Esophagus muscularis mucosa (tissue), 4 donors: ENCODE data around the gene ZNF679. TPM values are rescaled to one million over a fixed set of nuclear protein-coding genes. Genes with fewer than 3 reads are reported as not detected.

Experiments
- DNase-seq: peaks from one replicate; pipeline ENCODE4 v3.0.0-alpha.2; 2017; ENCODE audit errors: extremely low spot score
- H3K27ac ChIP-seq, 4 donors: fragments of 200-600 bp; sonication (generic); replicated peaks in 1 of 4; 1 replicate in 3 of 4; 2 replicates in 1 of 4; pipeline ENCODE4 v1.5.1; 2016 to 2019; ENCODE audit warnings: mild to moderate bottlenecking in 1 of 4
- H3K27me3 ChIP-seq, 4 donors: fragments of 200-600 bp; sonication (generic); one replicate each; pipeline versions ENCODE4 v1.5.1 to v1.6.0; 2016 to 2019
- H3K36me3 ChIP-seq, 4 donors: fragments of 200-600 bp; sonication (generic); one replicate each; pipeline ENCODE4 v1.5.1; 2016 to 2019
- H3K4me1 ChIP-seq, 4 donors: fragments of 200-600 bp; sonication (generic); one replicate each; pipeline ENCODE4 v1.5.1; 2016 to 2019
- H3K4me3 ChIP-seq, 4 donors: fragments of 200-600 bp; sonication (generic); 1 replicate in 2 of 4; 2 replicates in 2 of 4; pipeline ENCODE4 v1.5.1; 2016 to 2019; ENCODE audit warnings: mild to moderate bottlenecking in 4 of 4, moderate library complexity in 1 of 4
- H3K9me3 ChIP-seq, 4 donors: fragments of 200-600 bp; sonication (generic); 1 replicate in 3 of 4; 2 replicates in 1 of 4; pipeline ENCODE4 v1.5.1; 2016 to 2019
- EP300 ChIP-seq: sonication (generic); formaldehyde crosslinking; IDR thresholded peaks from one replicate; pipeline ENCODE4 v1.6.1; 2017; ENCODE audit warnings: antibody characterized with exemption
- POLR2A ChIP-seq: fragments of 450-650 bp; IDR thresholded peaks from one replicate; pipeline ENCODE4 v1.6.1; 2017; ENCODE audit warnings: antibody characterized with exemption, moderate library complexity, mild to moderate bottlenecking, low read depth
- POLR2AphosphoS5 ChIP-seq, 2 donors: sonication (generic); formaldehyde crosslinking; IDR thresholded peaks; one replicate each; pipeline ENCODE4 v1.6.1; 2017; ENCODE audit warnings: antibody characterized with exemption in 2 of 2
- WGBS: methylation state at CpG from one replicate; pipeline ENCODE4 v1.1.5; 2018; 5-methylcytosine and 5-hydroxymethylcytosine counted together
- intact Hi-C: fragments of 100-400 bp; cut with DNase I; formaldehyde crosslinking; loops from one replicate; pipeline ENCODE4 v1.15.1; 2023
- total RNA-seq, 4 donors: library from RNA; depleted of rRNA; stranded (reverse); fragments of >200 nt; gene quantifications; one replicate each; pipeline versions ENCODE4 v1.1.0 to v1.2.1, GENCODE V29; 2016
- TF ChIP-seq, protein P1 (sequence below), 3 experiments: fragments of 200-600 bp in 2 of 3; fragments of 450-650 bp in 1 of 3; sonication (generic) in 2 of 3; IDR thresholded peaks; one replicate each; pipeline ENCODE4 v1.5.1; 2017 to 2019; ENCODE audit warnings: antibody characterized with exemption in 3 of 3, mild to moderate bottlenecking in 2 of 3, moderate library complexity in 1 of 3

The ZNF679 gene
- total RNA-seq, 4 donors from 2014 or later, result not detected

DNA sequence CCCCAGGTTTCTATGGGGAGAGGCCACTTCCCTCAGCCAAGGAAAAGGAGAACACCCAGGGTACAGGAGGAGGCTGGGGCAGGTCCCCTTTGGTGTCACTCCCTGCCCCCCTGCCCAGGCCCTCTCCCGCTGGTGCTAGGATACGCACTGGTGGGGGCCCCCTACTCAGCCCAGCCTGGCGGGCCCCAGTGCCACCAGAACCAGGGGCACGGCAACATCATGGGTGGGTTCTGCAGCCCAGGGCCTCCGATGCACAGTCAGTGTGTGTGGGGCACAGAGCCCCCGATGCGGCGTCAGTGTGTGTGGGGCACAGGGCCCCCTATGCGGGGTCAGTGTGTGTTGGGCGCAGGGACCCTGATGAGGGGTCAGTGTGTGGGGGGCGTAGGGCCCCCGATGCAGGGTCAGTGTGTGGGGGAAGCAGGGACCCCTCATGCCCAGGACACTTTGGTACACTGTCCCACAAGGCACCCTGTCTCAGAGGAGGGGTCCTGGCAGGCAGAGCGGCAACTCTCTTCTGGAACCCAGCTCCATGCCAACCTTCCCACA lies 44.4 kb upstream of the ZNF679 start:
- intact Hi-C loops, result loop anchor here (1.0 kb wide), 1 partner anchor 435 kb away; no protein-coding TSS in a partner anchor
- H3K27me3 ChIP-seq, result peaks cover 0 to 42% (median 18%) of the 10 kb centered on the region in 4 donors
- no peak for DNase-seq
- no peak overlapping the region for H3K27ac ChIP-seq
- no peaks in the 10 kb centered on the region for H3K36me3 ChIP-seq
- no peak for TF ChIP-seq POLR2A
- TF ChIP-seq POLR2AphosphoS5 (IDR thresholded peaks at IDR 0.05), result no peak
- TF ChIP-seq, protein P1, sequence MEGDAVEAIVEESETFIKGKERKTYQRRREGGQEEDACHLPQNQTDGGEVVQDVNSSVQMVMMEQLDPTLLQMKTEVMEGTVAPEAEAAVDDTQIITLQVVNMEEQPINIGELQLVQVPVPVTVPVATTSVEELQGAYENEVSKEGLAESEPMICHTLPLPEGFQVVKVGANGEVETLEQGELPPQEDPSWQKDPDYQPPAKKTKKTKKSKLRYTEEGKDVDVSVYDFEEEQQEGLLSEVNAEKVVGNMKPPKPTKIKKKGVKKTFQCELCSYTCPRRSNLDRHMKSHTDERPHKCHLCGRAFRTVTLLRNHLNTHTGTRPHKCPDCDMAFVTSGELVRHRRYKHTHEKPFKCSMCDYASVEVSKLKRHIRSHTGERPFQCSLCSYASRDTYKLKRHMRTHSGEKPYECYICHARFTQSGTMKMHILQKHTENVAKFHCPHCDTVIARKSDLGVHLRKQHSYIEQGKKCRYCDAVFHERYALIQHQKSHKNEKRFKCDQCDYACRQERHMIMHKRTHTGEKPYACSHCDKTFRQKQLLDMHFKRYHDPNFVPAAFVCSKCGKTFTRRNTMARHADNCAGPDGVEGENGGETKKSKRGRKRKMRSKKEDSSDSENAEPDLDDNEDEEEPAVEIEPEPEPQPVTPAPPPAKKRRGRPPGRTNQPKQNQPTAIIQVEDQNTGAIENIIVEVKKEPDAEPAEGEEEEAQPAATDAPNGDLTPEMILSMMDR (IDR thresholded peaks at IDR 0.05), result no peak
- TF ChIP-seq EP300, result no peak
- WGBS, result 100% methylated on average over 3 of the region's 13 CpGs
- peaks cover 0 to 17% (median 2%) of the 10 kb centered on the region in 4 donors for H3K9me3 ChIP-seq
- no peak overlapping the region for H3K4me3 ChIP-seq
- H3K4me1 ChIP-seq, result peaks cover 0 to 21% (median 16%) of the 10 kb centered on the region in 4 donors

DNA sequence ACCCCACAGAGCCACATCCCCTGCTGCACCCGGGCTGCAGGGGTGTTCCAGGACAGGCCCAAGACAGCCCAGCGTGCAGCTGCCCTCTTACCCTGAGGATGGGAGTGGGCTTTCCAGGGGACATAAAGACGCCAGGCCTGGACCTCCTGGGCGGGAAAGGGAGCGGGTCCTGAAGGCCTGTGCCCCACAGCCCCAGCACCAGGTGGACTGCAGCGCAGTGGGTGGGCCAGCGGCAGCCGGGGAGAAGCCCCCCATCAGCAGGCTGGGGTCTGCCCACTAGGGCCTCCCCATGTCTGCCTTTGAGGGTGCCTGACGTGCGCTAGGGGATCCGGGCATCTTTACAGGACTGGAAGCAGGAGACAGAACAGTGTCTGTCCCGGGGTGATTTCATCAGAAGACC lies 43.9 kb upstream of the ZNF679 start:
- intact Hi-C loops, result no loop called here

DNA sequence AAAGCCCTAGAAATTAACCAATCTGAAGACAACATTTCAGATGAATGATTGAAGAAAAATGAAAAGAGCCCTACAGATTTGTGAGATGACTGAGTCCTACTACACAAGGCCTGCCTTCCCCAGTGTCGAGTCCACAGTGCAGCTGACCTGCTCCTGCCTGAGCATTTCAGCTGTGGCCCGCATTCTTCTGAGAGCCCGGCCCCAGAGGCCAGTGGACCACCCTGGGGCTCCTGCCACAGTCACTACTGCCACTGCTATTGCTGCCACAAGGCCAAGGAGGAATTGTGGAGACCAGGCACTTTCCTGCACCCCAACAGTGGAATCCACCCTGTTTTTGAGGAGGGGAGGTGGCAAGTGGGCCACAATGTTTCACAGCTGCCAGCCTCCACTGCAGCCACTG lies 40.9 kb upstream of the ZNF679 start:
- peaks cover 0 to 26% (median 10%) of the 10 kb centered on the region in 4 donors for H3K27me3 ChIP-seq
- no peaks in the 10 kb centered on the region for H3K36me3 ChIP-seq
- TF ChIP-seq EP300, result no peak
- no peak for TF ChIP-seq POLR2AphosphoS5 (IDR thresholded peaks at IDR 0.05)
- TF ChIP-seq, protein P1 (IDR thresholded peaks at IDR 0.05), result no peak
- no peak for TF ChIP-seq POLR2A
- H3K9me3 ChIP-seq, result peaks cover 0 to 8% (median 2%) of the 10 kb centered on the region in 4 donors
- no peak overlapping the region for H3K27ac ChIP-seq
- DNase-seq, result no peak
- peaks cover 0 to 11% (median 7%) of the 10 kb centered on the region in 4 donors for H3K4me1 ChIP-seq
- WGBS, result 59% methylated on average over 3 of the region's 3 CpGs
- intact Hi-C loops, result no loop called here
- no peak overlapping the region for H3K4me3 ChIP-seq

More for the DNA sequence above, 43.9 kb upstream of the ZNF679 start:
- DNase-seq, result no peak
- peaks cover 0 to 17% (median 2%) of the 10 kb centered on the region in 4 donors for H3K9me3 ChIP-seq
- H3K27ac ChIP-seq, result no peak overlapping the region
- peaks cover 0 to 42% (median 18%) of the 10 kb centered on the region in 4 donors for H3K27me3 ChIP-seq
- TF ChIP-seq POLR2AphosphoS5 (IDR thresholded peaks at IDR 0.05) (no peak), EP300 (no peak), POLR2A (no peak)
- H3K36me3 ChIP-seq, result no peaks in the 10 kb centered on the region
- peaks cover 0 to 21% (median 16%) of the 10 kb centered on the region in 4 donors for H3K4me1 ChIP-seq
- WGBS, result 92% methylated on average over 8 of the region's 12 CpGs
- H3K4me3 ChIP-seq, result no peak overlapping the region

DNA sequence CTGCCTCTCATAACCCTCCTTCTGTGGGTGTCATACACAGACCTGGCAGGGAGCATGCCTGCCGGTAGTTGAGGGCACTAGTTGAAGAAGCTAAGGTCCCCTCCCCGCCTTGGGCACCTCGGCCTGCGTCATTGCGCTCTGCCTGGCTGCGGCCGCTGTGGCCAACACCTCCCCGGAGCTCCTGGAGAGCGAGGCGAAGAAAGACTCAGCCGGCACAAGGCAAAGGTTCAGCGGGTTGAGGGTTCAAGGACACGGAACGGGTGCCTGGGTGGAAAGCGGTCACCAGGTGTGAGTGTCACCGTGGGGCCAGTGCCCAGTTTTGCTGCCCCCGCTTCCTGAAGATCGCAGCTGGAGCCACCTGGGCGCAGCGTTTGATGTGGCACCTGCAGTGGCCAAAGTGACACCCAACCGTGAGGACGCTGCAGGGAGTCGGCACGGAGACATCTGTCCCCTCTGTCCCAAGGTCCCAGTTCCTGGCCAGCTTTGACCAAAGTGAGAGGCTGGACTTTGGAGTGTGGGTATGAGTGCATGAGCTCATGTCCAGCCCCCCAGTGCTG lies 36.0 kb upstream of the ZNF679 start:
- H3K27me3 ChIP-seq, result peaks cover 0 to 13% (median 0%) of the 10 kb centered on the region in 4 donors
- H3K27ac ChIP-seq, result no peak overlapping the region
- H3K4me3 ChIP-seq, result no peak overlapping the region
- DNase-seq, result no peak
- H3K4me1 ChIP-seq, result no peaks in the 10 kb centered on the region
- TF ChIP-seq POLR2AphosphoS5 (IDR thresholded peaks at IDR 0.05) (no peak), EP300 (no peak), POLR2A (no peak)
- TF ChIP-seq, protein P1 (IDR thresholded peaks at IDR 0.05), result no peak
- intact Hi-C loops, result no loop called here
- peaks cover 0 to 7% (median 5%) of the 10 kb centered on the region in 4 donors for H3K9me3 ChIP-seq
- no peaks in the 10 kb centered on the region for H3K36me3 ChIP-seq
- WGBS, result 89% methylated on average over 24 of the region's 24 CpGs

DNA sequence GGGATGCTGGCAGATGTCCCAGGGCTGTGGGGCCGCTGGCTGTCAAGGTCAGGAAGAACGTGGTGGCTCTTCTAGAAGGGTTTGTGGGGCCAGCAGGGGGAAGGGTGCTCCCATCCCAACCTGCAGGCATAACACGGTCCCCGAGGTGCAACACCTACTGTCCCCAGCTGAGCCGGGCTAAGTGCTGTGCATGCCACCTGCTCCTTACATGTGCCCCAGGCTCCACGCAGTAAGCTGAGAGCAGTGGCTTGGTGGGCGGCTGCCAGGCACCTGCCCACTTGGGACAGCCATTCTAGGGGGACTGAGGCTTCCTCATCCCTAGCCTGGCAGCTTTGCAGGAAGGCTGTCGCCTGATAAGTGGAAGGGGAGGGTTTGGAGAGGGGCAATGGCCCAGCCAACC lies 35.5 kb upstream of the ZNF679 start:
- TF ChIP-seq, protein P1 (IDR thresholded peaks at IDR 0.05), result no peak
- no peak for TF ChIP-seq POLR2A
- TF ChIP-seq EP300, result no peak
- TF ChIP-seq POLR2AphosphoS5 (IDR thresholded peaks at IDR 0.05), result no peak
- intact Hi-C loops, result no loop called here
- peaks cover 0 to 7% (median under 1%) of the 10 kb centered on the region in 4 donors for H3K9me3 ChIP-seq
- H3K4me3 ChIP-seq, result no peak overlapping the region
- WGBS, result 85% methylated on average over 5 of the region's 8 CpGs
- no peaks in the 10 kb centered on the region for H3K36me3 ChIP-seq
- no peak for DNase-seq
- H3K4me1 ChIP-seq, result no peaks in the 10 kb centered on the region
- no peak overlapping the region for H3K27ac ChIP-seq
- H3K27me3 ChIP-seq, result peaks cover 0 to 13% (median 0%) of the 10 kb centered on the region in 4 donors
